ENCODE measurements around the gene HSPA6. TPM values are rescaled to one million over a fixed set of nuclear protein-coding genes. Genes with fewer than 3 reads are reported as not detected.

The HSPA6 gene
- total and polyA plus RNA-seq, 10 donors: 3.6 to 52.2 (median 18.4) TPM

- peaks cover 2 to 54% (median 25%) of the 10 kb centered on the region in 6 donors for H3K4me1 ChIP-seq
- WGBS, 5 donors: 76 to 93% (median 87%) methylated on average over 4 of the region's 4 CpGs
- no peak overlapping the region for H3K4me3 ChIP-seq
- TF ChIP-seq CTCF (IDR thresholded peaks at IDR 0.05 in 8 of 11, conservative IDR thresholded peaks at IDR 0.05 in 3 of 11) (no peak), POLR2A (IDR thresholded peaks at IDR 0.05) (no peak), POLR2AphosphoS5 (IDR thresholded peaks at IDR 0.05) (no peak)
- no peaks in the 10 kb centered on the region for H3K36me3 ChIP-seq
- H3K9me3 ChIP-seq: no peaks in the 10 kb centered on the region
- DNase-seq: no peak
- no peak overlapping the region for H3K27ac ChIP-seq
- peaks cover 0 to 4% (median 0%) of the 10 kb centered on the region in 7 donors for H3K27me3 ChIP-seq (replicated peaks in 1 of 7)
- intact Hi-C loops (cut with DNase I; ENCODE audit: low total_unique reads): no loop called here
Observed at GRCh38 chr1:161502181-161502580, 22.2 kb upstream of the HSPA6 start.

DNA sequence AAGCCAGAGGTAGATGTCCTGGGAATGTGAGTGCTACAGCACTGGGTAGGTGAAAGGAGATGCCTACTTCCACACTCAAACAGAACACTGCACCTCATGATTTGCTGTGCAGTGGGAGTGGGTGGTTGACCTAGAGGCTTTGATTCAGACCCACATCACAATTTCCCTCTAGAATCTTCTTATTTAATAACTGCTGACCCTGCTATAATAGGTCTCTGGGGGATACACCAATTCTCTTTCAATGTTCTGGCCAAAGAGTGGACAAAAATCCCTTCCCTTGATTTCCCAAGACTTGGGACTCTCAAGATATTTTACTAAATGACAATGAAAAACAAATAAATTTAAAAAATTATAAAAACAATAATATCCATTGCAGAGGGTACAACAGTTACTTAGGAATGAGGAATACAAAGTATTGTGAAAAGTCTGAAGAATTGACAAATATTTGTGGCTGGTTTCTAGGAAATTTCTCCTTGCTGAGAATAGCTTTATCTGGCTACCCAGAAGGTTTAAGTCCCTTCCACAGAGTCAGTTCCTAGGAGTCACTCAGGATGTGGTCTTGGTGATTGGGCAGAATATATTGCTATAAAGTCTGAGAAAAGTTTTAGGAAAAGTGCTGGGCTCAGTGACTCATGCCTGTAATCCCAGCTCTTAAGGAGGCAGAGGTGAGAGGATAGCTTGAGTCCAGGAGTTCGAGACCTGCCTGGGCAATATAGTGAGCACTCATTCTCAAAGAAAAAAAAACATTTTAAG, 21.5 kb upstream of the HSPA6 start:
- H3K27me3 ChIP-seq (replicated peaks in 1 of 7): no peaks in the 10 kb centered on the region
- H3K27ac ChIP-seq: no peak overlapping the region
- no peak for DNase-seq
- no peak overlapping the region for H3K4me3 ChIP-seq
- intact Hi-C loops (cut with DNase I; ENCODE audit: low total_unique reads): no loop called here
- no peaks in the 10 kb centered on the region for H3K9me3 ChIP-seq
- H3K4me1 ChIP-seq: peaks cover 2 to 60% (median 26%) of the 10 kb centered on the region in 6 donors
- 36 to 97% (median 67%) methylated on average over 1 of the region's 1 CpG for WGBS, 5 donors
- TF ChIP-seq POLR2A (IDR thresholded peaks at IDR 0.05): no peak
- no peak for TF ChIP-seq CTCF (IDR thresholded peaks at IDR 0.05 in 8 of 11, conservative IDR thresholded peaks at IDR 0.05 in 3 of 11)
- no peak for TF ChIP-seq POLR2AphosphoS5 (IDR thresholded peaks at IDR 0.05)
- H3K36me3 ChIP-seq: peaks cover 0 to 6% (median 0%) of the 10 kb centered on the region in 6 donors

DNA sequence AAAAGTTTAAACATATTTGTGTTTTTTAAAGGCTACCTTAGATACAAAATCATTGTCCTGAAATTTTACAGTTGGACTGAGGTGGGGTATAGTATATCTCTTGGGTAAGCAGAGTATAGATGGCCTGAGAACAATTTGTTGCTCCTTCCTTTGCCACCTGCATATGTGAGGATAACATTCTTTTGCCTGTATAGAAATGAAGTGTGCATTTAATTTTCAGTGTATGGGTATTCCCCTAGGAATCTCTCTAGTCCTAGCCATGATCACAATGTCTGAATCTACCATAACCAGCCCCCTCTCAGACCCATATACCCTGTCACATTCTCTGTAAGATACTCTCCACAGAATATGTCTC, 21.0 kb upstream of the HSPA6 start:
- Histone ChIP-seq H3K4me3 (no peak overlapping the region), H3K36me3 (peaks cover 0 to 11% (median 0%) of the 10 kb centered on the region in 6 donors), H3K9me3 (no peaks in the 10 kb centered on the region), H3K4me1 (peaks cover 2 to 63% (median 26%) of the 10 kb centered on the region in 6 donors), H3K27ac (no peak overlapping the region), H3K27me3 (replicated peaks in 1 of 7) (no peaks in the 10 kb centered on the region)
- no peak for DNase-seq
- no peak for TF ChIP-seq POLR2AphosphoS5 (IDR thresholded peaks at IDR 0.05)
- no peak for TF ChIP-seq POLR2A (IDR thresholded peaks at IDR 0.05)
- TF ChIP-seq CTCF (IDR thresholded peaks at IDR 0.05 in 8 of 11, conservative IDR thresholded peaks at IDR 0.05 in 3 of 11): no peak
- intact Hi-C loops (cut with DNase I; ENCODE audit: low total_unique reads): no loop called here

- WGBS, 5 donors: 71 to 88% (median 78%) methylated on average over 6 of the region's 6 CpGs
- peaks cover 0 to 34% (median 0%) of the 10 kb centered on the region in 6 donors for H3K36me3 ChIP-seq
- peak overlapping the region; percentile 28 to 95 (median 86) for H3K27ac ChIP-seq
- no peak for DNase-seq
- intact Hi-C loops (cut with DNase I; ENCODE audit: low total_unique reads): no loop called here
- no peaks in the 10 kb centered on the region for H3K9me3 ChIP-seq
- no peaks in the 10 kb centered on the region for H3K27me3 ChIP-seq (replicated peaks in 1 of 7)
- peak overlapping the region in 6 of 8 donors; percentile 13 to 62 (median 34) for H3K4me3 ChIP-seq
- TF ChIP-seq CTCF (IDR thresholded peaks at IDR 0.05 in 8 of 11, conservative IDR thresholded peaks at IDR 0.05 in 3 of 11) (no peak), POLR2A (IDR thresholded peaks at IDR 0.05) (no peak), POLR2AphosphoS5 (IDR thresholded peaks at IDR 0.05) (no peak)
- peaks cover 2 to 66% (median 15%) of the 10 kb centered on the region in 6 donors for H3K4me1 ChIP-seq
Observed at GRCh38 chr1:161505686-161506085, 18.7 kb upstream of the HSPA6 start.

Data from spleen (tissue), 11 donors.